Tibial artery (tissue), 4 donors: Measurements from ENCODE around the gene CACNA1E.

Source experiments
- DNase-seq, 2 donors: peaks; one replicate each; pipeline ENCODE4 v3.0.0-alpha.2; 2019
- H3K27ac ChIP-seq, 2 donors: fragments of 200-600 bp; sonication (generic) in 1 of 2; 1 replicate in 1 of 2; 2 replicates in 1 of 2; pipeline ENCODE4 v1.5.1; 2018 to 2019; ENCODE audit warnings: mild to moderate bottlenecking in 1 of 2
- H3K27me3 ChIP-seq, 2 donors: fragments of 200-600 bp; sonication (generic) in 1 of 2; one replicate each; pipeline versions ENCODE4 v1.5.1 to v1.6.0; 2016 to 2019
- H3K36me3 ChIP-seq, 3 donors: fragments of 200-600 bp; sonication (generic) in 2 of 3; one replicate each; pipeline ENCODE4 v1.5.1; 2016 to 2019; ENCODE audit warnings: mild to moderate bottlenecking in 2 of 3
- H3K4me1 ChIP-seq, 4 donors: fragments of 200-600 bp; sonication (generic) in 2 of 4; 1 replicate in 3 of 4; 2 replicates in 1 of 4; pipeline ENCODE4 v1.5.1; 2016 to 2019
- H3K4me3 ChIP-seq, 2 donors: fragments of 200-600 bp; sonication (generic) in 1 of 2; 1 replicate in 1 of 2; 2 replicates in 1 of 2; pipeline ENCODE4 v1.5.1; 2018 to 2019; ENCODE audit warnings: mild to moderate bottlenecking in 2 of 2
- H3K9me3 ChIP-seq, 3 donors: fragments of 200-600 bp; sonication (generic) in 1 of 3; one replicate each; pipeline ENCODE4 v1.5.1; 2016 to 2019
- intact Hi-C: fragments of 100-400 bp; cut with DNase I; formaldehyde crosslinking; loops from one replicate; pipeline ENCODE4 v1.15.0; 2023; ENCODE audit warnings: low total_unique reads
- TF ChIP-seq, protein P1 (sequence below), 2 experiments: fragments of 200-600 bp in 1 of 2; fragments of 450-650 bp in 1 of 2; IDR thresholded peaks; one replicate each; pipeline ENCODE4 v1.5.1; 2017 to 2019; ENCODE audit warnings: antibody characterized with exemption in 2 of 2, mild to moderate bottlenecking in 1 of 2, moderate library complexity in 1 of 2

CACNA1E gene

GRCh38 chr1:181767001-181767708 lies 283.8 kb downstream of the CACNA1E start:
- no peaks in the 10 kb centered on the region for H3K27me3 ChIP-seq
- TF ChIP-seq, protein P1, sequence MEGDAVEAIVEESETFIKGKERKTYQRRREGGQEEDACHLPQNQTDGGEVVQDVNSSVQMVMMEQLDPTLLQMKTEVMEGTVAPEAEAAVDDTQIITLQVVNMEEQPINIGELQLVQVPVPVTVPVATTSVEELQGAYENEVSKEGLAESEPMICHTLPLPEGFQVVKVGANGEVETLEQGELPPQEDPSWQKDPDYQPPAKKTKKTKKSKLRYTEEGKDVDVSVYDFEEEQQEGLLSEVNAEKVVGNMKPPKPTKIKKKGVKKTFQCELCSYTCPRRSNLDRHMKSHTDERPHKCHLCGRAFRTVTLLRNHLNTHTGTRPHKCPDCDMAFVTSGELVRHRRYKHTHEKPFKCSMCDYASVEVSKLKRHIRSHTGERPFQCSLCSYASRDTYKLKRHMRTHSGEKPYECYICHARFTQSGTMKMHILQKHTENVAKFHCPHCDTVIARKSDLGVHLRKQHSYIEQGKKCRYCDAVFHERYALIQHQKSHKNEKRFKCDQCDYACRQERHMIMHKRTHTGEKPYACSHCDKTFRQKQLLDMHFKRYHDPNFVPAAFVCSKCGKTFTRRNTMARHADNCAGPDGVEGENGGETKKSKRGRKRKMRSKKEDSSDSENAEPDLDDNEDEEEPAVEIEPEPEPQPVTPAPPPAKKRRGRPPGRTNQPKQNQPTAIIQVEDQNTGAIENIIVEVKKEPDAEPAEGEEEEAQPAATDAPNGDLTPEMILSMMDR (IDR thresholded peaks at IDR 0.05): no peak
- H3K9me3 ChIP-seq: no peaks in the 10 kb centered on the region
- no peak for DNase-seq
- no peak overlapping the region for H3K4me3 ChIP-seq
- H3K27ac ChIP-seq: no peak overlapping the region
- H3K4me1 ChIP-seq: no peaks in the 10 kb centered on the region
- intact Hi-C loops: no loop called here
- no peaks in the 10 kb centered on the region for H3K36me3 ChIP-seq

- no peak overlapping the region for H3K27ac ChIP-seq
- no peak for DNase-seq
- H3K27me3 ChIP-seq: no peaks in the 10 kb centered on the region
- no peaks in the 10 kb centered on the region for H3K36me3 ChIP-seq
- no peak overlapping the region for H3K4me3 ChIP-seq
- intact Hi-C loops: no loop called here
- H3K4me1 ChIP-seq: no peaks in the 10 kb centered on the region
- TF ChIP-seq, protein P1 (IDR thresholded peaks at IDR 0.05): no peak
- H3K9me3 ChIP-seq: no peaks in the 10 kb centered on the region
These were observed 285.1 kb downstream of the CACNA1E start for GRCh38 chr1:181768211-181768929.

GRCh38 chr1:181768930-181769280 lies 285.6 kb downstream of the CACNA1E start:
- H3K27ac ChIP-seq: no peak overlapping the region
- intact Hi-C loops: no loop called here
- H3K4me1 ChIP-seq: no peaks in the 10 kb centered on the region
- H3K36me3 ChIP-seq: no peaks in the 10 kb centered on the region
- no peak overlapping the region for H3K4me3 ChIP-seq
- DNase-seq: no peak
- H3K27me3 ChIP-seq: no peaks in the 10 kb centered on the region
- TF ChIP-seq, protein P1 (IDR thresholded peaks at IDR 0.05): no peak
- no peaks in the 10 kb centered on the region for H3K9me3 ChIP-seq

DNA sequence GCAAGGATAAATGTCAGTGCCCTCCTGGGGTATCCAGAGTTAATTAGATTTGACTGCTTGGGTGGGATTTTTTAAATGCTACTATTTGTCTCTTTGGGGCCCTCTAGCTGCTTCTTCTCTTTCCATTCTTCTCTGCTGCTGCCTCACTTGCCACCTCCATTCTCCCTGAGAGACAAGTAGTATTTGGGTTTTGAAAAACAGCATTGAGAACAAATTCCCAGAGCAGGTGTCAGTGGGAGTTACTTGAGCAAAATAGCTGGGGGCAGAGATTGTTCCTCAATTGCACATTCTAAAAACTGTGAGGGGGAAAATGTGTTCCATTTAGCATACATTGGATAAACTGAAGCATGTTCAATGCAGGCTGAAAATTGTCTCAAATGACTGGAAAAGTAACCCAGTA lies 286.5 kb downstream of the CACNA1E start:
- DNase-seq: no peak
- intact Hi-C loops: loop anchor here (5.0 kb wide), 1 partner anchor 373 kb away; no protein-coding TSS in a partner anchor
- H3K36me3 ChIP-seq: no peaks in the 10 kb centered on the region

DNA sequence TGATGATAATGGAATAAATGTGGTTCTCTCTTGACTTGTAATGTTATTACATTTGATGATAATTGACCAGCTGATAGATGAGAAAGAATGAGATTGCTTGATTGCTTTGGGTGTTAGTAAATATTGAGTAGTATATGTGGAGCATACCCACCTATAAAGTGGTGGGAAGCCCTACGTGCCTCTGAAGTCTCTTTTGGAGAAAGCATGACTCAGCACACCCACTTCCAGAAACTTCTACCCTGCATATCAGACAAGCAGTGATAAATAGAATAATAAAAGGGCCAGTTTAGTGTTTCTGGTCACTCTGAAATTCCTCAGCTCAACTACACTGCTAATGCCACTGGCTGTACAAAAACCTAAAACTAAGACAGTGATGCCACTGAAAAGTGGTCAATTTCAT lies 289.4 kb downstream of the CACNA1E start:
- no peak for DNase-seq
- TF ChIP-seq, protein P1 (IDR thresholded peaks at IDR 0.05): no peak
- H3K9me3 ChIP-seq: no peaks in the 10 kb centered on the region
- intact Hi-C loops: loop anchor here (5.0 kb wide), 1 partner anchor 375 kb away; no protein-coding TSS in a partner anchor
- H3K4me3 ChIP-seq: no peak overlapping the region
- no peaks in the 10 kb centered on the region for H3K4me1 ChIP-seq
- no peaks in the 10 kb centered on the region for H3K27me3 ChIP-seq
- no peaks in the 10 kb centered on the region for H3K36me3 ChIP-seq
- H3K27ac ChIP-seq: no peak overlapping the region

More for the DNA sequence above, 286.5 kb downstream of the CACNA1E start:
- Histone ChIP-seq H3K27ac (no peak overlapping the region), H3K4me1 (no peaks in the 10 kb centered on the region), H3K4me3 (no peak overlapping the region), H3K9me3 (no peaks in the 10 kb centered on the region), H3K27me3 (no peaks in the 10 kb centered on the region)
- TF ChIP-seq, protein P1 (IDR thresholded peaks at IDR 0.05): no peak
